Central memory CD4-positive, alpha-beta T cell (primary cell): ENCODE results near the gene SPTBN4.

Experiments used
- DNase-seq: peaks from one replicate; pipeline ENCODE4 v3.0.0; 2022

Gene SPTBN4

DNA sequence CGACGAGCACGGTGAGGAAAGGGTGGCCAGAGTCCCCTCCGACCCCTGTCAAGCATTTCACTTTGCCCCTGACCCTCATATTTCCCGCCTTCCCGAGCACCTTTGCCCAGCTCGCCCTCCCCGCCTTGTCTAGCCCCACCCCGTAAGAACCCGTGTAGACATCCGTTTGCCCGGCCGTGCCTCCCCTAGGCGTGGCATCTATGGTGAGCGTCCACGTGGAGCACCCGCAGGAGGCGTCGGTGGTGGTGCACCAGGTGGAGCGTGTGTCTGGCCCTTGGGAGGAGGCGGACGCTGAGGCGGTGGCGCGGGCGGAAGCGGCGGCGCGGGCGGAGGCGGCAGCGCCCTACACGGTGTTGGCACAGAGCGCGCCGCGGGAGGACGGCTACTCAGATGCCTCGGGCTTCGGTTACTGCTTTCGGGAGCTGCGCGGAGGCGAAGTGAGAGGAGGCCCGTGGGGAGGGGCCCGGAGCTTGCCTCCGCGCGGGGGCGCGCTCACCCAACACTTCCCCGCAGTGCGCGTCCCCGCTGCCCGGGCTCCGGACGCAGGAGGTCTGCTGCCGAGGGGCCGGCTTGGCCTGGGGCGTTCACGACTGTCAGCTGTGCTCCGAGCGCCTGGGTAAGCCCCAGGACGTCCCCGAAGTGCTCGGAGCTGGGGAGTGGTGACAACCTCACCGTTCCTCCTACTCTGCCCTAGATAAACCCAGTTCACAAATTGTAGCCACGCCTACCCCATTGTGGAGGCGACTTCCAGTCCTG, 138.6 kb downstream of the SPTBN4 start:
- DNase-seq, result peak; percentile 88

DNA sequence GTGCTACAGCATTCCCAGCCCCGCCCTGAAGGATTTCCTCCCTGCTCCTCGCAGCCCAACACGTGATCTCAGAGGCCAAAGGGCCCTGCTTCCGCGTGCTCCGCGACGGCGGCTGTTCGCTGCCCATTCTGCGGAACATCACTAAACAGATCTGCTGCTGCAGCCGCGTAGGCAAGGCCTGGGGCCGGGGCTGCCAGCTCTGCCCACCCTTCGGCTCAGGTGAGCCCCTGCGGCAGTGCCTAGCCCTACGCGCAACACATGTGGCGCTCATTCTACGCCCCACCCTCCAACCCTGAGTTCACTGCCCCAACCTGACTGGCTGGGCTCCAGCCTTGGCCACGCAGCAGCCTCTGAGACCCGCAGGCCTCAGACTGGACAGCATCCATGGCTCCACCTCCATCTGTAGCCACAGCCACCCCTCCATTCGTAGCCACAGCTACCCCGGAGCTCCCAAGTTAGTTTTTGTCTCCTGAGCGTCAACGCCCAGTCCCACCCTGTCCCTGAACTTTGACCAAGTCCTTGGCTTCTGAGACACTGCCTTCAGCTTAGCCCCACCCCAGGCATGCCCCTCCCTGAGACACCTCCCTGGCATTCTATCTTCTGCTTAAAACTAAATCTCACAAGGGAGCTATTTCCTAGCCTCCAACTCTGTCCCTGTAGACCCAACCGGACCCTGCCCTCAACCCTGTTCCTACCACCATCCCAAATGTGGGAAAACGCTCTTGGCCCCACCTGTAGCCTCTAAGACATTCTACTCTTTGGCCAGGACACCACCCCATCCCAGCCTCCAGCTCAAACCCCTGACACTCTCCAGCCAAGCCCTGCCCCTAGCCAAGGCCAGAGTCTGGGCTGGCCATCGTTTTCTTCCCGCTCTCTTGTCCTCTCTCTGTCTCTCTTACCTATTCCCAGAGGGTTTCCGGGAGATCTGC, 140.8 kb downstream of the SPTBN4 start:
- DNase-seq, result no peak

DNA sequence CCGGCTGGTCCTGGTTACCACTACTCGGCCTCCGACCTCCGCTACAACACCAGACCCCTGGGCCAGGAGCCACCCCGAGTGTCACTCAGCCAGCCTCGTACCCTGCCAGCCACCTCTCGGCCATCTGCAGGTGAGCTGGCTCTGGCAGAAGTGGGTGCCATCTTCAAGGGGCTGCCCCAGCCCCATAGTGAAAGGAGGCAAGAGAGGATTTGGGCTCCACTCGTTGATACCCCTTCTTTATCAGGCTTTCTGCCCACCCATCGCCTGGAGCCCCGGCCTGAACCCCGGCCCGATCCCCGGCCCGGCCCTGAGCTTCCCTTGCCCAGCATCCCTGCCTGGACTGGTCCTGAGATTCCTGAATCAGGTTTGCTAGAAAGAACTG, 141.4 kb downstream of the SPTBN4 start:
- DNase-seq, result no peak

DNA sequence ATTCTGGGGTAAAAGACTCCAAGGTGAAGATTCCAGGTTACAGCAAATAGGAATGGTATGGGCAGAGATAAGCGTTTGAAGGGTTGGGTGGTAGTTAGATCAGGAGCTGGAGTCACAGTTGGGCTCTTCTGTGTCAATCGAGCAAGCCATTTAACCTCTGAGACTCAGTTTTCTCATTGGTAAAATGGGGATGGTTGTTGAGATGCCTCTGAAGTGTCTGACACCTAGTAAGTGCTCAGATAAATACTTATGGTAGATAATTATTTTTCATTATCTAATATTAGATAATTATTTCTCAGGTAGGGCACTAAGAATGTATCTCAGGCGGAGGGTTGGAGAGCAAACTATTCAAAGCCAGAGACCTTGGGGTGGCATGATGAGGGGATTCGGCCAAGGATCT, 142.2 kb downstream of the SPTBN4 start:
- no peak for DNase-seq

DNA sequence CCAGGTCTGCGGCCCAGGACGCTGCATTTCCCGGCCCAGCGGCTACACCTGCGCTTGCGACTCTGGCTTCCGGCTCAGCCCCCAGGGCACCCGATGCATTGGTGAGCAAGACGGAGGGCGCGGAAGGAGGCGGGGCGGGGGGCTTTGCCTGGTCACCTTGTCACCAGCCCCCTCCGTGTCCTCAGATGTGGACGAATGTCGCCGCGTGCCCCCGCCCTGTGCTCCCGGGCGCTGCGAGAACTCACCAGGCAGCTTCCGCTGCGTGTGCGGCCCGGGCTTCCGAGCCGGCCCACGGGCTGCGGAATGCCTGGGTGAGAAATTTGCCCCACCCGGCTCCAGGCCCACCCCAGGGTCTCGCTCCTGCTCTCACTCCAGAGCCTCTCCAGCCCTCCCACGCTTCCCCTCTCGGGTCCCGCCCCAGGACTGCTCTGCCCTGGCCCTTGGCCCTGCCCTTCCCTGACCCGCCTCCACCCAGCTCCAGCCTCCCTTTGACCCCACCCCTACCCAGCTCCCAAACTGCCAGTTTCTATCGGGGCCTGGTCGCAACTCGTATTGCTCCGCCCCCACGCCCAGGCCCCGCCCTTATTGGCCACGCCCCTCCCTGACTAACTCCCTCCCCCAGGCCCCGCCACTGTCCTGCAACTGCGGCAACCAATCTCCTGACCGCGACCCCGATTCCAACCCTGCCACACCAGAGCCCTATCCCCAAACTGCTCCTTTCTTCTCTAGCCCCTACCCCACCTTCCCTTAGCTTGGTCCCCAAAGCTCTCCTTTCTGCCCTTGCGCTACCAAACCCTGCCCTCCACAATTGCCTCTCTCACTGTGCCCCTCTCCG, 143.0 kb downstream of the SPTBN4 start:
- peak; percentile 75 for DNase-seq

GRCh38 chr19:40610396-40611064, 143.7 kb downstream of the SPTBN4 start:
- DNase-seq, result peak; percentile 81

- DNase-seq, result peak; percentile 48
Measured at GRCh38 chr19:40611096-40611495, 144.3 kb downstream of the SPTBN4 start.

DNA sequence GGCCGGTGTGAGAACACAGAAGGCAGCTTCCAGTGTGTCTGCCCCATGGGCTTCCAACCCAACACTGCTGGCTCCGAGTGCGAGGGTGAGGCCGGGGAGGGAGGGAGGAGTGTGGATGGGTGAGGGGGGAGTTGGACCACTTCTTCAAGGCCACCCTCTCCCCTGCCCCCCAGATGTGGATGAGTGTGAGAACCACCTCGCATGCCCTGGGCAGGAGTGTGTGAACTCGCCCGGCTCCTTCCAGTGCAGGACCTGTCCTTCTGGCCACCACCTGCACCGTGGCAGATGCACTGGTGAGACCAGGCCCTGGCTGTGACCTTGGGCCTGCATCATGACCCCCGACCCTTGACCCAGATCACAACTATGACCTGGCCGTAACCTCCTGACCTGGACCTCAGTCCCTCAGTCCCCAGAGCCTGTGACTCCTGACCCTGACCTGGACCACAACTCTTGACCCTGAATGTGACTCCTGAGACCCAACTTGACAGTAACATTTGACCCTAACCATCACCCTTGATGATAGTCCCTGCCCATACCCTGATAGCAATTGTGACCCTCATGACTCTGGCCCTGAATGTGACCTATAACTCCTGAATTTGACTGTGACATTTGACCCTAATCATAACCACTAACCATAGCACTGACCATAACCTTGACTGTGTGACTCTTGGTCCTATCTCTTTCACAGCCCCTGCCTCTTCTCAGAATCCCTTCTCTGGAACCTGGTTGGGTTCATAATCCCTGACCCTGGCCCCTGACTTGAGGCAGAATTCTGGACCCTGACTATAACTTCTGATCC, 145.3 kb downstream of the SPTBN4 start:
- no peak for DNase-seq

DNA sequence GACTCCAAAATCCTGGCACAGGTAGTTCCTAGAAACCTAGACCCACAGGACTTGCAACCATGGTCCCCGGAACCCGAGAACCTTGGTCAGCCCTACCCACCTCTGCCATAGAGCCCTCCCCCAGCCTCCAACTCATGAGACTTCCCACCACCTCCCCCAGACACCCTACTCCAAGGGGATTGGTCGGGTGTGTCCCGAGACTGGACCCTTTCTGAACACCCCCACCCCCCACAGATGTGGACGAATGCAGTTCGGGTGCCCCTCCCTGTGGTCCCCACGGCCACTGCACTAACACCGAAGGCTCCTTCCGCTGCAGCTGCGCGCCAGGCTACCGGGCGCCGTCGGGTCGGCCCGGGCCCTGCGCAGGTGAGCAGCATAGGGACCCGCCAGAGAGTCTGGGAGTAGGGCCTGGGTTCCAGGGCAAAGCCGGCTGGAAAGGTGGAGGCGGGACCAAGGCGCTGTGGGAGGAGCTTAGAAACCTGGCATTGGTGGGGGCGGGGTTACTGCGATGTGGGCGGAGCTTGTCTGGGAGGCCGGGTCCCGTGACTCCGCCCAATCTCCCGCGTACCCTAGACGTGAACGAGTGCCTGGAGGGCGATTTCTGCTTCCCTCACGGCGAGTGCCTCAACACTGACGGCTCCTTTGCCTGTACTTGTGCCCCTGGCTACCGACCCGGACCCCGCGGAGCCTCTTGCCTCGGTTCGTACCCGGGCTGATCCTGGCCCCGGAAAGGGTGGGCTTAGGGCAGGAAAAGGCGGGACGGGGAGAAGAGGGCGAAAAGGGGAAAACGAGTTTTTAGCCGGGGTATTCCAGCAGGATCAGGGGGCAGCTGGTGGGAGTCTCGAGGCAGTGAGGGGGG, 146.3 kb downstream of the SPTBN4 start:
- peak; percentile 39 for DNase-seq

DNA sequence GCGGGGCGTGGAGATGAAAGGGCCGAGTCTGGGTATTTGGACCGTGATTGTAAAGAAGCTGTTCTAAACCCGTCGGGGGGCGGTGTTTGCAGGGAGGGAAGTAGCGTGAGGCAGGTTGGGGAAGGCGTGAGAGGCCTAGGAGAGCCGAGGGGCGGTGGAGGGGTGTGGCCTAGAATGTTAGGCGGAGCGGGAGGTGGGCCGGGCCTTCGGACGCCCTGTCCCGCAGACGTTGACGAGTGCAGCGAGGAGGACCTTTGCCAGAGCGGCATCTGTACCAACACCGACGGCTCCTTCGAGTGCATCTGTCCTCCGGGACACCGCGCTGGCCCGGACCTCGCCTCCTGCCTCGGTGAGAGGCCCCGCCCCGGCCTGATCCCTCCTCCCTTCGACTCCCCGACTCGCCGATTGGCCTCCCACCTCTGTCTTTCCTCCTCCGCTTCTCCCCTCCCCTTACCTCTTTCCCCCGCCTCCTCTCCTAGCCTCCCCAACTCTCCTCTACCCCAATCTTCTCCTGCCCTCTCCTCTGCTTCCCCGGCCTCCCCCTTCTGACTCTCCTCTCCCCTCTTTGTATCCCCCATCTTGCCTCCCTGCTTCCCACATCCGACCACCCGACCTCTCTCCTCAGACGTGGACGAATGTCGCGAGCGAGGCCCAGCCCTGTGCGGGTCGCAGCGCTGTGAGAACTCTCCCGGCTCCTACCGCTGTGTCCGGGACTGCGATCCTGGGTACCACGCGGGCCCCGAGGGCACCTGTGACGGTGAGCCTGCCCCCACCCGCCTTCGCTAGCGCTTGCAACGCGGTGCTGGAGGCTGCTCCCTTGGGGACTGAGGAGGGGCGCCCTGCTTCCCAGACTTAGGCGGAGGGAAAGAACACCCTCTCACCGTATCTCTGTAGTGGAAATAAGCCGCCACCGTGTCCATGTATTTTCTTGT, 147.2 kb downstream of the SPTBN4 start:
- DNase-seq, result peak; percentile 78

- peak; percentile 54 for DNase-seq
Measured at GRCh38 chr19:40614622-40615411, 148.0 kb downstream of the SPTBN4 start.

- DNase-seq, result no peak
Measured at GRCh38 chr19:40616178-40616577, 149.4 kb downstream of the SPTBN4 start.

DNA sequence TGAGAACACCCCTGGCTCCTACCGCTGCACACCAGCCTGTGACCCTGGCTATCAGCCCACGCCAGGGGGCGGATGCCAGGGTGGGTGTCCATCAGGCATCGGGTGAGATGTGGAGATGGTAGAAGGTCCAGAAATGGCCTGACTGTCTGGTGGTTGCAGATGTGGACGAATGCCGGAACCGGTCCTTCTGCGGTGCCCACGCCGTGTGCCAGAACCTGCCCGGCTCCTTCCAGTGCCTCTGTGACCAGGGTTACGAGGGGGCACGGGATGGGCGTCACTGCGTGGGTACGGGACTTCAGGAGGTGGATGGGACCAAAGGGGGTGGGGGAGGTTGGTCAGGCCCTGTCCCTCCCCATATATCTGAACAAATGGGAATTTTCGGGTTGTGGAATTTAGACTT, 150.1 kb downstream of the SPTBN4 start:
- DNase-seq, result no peak

DNA sequence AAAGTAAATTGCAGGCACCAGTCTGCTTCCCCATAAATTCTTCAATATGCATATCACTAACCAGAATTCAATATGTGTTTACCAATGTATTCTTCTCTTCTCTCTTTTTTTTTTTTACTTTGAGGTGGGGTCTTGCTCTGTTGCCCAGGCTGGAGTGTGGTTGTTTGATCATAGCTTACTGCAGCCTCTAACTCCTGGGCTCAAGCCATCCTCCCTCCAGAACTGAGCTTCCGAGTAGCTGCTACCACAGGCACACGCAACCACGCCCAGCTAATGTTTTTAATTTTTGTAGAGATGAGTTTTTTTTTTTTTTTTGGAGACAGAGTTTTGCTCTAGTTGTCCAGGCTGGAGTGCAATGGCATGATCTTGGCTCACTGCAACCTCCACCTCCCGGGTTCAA, 151.2 kb downstream of the SPTBN4 start:
- no peak for DNase-seq

- no peak for DNase-seq
Measured at GRCh38 chr19:40619333-40620160, 152.7 kb downstream of the SPTBN4 start.

GRCh38 chr19:40620161-40620485, 153.3 kb downstream of the SPTBN4 start:
- DNase-seq, result no peak

GRCh38 chr19:40621283-40621682, 154.5 kb downstream of the SPTBN4 start:
- no peak for DNase-seq
